Activated CD8-positive, alpha-beta memory T cell treated with anti-CD3 and anti-CD28 coated beads for 48 hours (primary cell): ENCODE results near the gene PRICKLE2.
"Not testable (repeated sequence)": the region's sequence is repeated elsewhere in the genome, so short reads cannot be mapped to it uniquely, and the experiment has no call there.

ENCODE experiments used
- DNase-seq, 3 experiments: peaks; one replicate each; pipeline ENCODE4 v3.0.0-alpha.2; 2020; ENCODE audit warnings: low read depth in 2 of 3, low spot score in 2 of 3

PRICKLE2 gene

DNA sequence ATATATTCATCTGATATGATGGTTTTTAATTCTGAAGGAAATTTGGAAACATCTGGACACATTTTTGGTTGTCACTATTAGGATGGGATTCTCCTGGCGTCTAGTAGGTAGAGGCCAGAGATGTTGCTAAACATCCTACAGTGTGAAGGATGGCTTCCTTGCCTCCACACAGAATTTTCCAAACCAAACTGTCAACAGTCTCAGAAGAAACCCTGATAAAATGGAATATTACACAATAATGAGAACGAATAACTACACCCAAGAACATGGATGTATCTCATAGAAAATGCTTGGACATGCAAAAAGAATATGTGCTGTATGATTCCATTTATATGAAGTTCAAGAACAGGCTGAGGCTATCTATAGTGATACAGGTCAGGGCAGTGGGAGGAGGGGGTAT is 122.1 kb downstream of the PRICKLE2 start:
- no peak for DNase-seq

DNA sequence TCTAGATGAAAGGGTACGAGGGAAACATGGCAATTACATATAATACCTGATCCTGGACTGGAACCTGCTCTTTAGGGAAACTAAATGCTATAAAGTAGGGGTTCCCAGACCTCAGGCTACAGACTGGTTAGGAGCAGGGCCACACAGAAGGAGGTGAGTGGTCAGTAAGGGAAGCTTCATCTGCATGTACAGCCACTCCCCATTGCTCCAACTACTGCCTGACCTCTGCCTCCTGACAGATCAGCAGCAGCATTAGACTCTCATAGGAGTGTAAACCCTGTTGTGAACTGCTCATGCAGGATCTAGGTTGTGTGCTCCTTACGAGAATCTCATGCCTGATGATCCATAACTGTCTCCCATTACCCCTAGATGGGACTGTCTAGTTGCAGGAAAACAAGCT is 123.1 kb downstream of the PRICKLE2 start:
- no peak for DNase-seq

DNA sequence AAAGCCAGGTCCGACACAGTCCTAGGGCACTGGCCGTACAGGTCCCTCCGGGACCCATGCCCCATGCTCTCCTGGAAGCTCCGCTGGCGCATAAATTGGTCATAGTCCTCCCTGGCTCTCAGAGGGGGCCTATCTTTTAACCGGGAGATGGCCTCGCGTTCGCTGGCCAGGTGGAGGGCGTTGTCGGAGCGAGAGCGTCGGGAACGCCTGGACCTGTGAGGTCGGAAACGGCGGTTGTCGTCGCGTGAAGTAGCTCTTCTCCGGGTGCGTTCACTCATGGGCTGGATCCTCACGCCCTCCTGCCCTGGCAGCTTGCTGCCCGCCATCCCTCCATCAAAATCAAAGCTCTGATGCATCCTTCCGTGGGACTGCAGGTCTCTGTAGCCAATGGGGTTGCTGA is 126.0 kb downstream of the PRICKLE2 start:
- DNase-seq: no peak

DNA sequence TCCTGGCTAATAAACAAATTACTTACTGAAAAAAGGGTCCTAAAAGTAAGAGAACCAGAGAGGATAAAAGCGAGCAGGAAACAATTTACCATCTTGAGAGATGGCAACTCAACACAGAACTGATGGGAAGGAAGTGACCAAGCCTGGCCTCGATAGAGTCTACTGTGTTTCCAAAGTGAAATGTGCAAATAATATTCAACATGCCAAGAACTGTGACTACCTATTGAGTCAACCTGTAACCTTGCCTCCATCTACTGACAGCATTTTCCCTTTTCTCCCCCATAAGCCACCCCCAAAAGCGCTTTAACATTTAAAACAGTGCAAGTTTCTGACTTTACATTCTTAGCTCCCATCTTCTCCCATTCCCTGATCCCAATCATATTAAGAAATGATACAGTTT is 126.6 kb downstream of the PRICKLE2 start:
- no peak for DNase-seq

DNA sequence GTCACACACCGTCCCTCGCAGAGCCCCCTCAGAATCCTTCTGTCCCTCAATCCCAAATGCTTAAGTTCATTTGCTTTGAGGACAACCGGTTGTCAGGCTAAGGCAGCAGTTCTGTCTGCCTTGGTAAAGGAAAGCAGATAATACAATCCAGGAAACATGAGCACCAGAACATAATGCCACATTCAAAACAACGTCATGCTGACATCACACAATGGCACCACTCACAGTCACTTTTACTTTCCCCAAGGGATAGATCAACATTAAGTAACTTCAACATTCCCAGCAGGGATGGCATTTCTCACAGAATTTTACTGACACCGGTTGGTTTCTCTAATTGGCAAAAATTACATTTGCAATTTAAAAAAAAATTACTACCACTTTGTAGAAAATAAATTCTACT is 127.3 kb downstream of the PRICKLE2 start:
- no peak for DNase-seq

DNA sequence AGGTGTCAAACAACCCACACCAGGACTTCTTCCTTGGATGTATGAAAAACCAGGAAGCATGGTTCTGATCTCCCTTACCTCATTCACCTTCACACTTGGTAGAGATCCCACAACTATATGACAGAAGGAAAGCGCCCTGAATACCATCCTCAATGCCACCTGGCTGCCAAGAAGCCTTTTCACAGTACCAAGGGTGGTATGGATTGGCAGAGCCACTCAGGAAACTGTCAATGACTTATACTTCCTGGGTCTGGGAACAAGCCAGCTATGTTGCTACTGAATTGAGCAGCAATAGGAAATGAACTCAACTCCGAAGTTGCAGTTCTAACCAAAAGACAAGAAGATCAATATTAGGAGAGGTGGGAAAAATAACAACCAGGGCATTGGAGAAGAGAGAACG is 129.5 kb downstream of the PRICKLE2 start:
- DNase-seq: no peak

DNA sequence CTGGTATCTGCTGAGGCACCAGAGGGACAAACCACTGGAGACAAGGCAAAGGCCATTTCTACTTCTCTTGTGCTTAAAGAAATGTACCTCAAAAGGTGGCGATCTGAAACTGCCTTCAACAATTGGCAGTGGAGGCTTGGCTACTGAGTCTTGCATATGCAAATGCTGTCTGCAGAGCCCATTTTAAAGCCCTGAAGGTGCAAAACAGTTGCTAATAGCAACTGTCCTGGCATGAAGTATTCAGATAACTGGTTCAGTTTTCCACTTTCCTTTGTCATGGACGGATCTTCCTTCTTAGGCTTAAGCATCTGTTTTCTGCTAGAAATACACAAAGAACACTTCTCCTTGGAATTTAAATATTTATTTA is 130.6 kb downstream of the PRICKLE2 start:
- DNase-seq: no peak

DNA sequence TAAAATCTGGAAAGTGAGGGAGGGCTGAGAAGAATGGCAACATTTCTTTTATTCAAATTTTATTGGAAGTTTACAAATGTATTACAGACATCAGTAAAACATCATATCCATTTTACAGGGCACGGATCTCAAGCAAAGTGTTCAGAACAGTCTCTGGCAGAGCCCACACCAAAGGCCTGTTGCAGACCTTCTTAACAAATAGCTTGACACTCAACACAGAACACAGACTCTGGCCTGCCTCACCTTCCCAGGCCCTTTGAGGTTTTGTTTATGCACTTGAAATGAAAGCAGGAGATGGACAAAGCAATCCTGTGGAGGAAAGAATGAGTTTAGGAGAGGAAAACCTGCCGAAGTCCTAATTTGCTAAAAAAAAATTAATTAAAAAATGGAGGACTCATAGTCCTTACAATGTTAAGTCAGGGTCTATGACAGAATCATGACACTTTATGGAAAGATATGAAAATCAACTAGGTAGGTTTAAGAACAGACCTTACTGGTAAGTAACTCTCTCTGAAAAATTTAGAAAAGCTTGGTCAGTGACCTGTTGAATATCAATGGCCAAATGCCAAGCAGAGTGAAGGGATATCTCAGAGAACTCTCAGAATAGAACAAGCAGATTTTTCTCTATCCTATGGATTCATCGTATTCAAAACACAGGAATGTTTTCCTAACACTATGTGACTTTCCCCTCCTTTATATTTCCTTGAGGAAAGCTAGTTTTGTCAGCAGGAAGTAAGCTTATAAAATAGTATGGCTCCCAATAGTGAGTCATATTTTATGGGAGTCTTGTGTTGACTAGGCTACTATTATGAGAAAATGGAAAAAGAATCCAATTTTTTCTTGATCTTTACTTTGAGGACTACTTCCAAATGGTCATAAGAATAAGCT is 131.2 kb downstream of the PRICKLE2 start:
- DNase-seq: no peak

DNA sequence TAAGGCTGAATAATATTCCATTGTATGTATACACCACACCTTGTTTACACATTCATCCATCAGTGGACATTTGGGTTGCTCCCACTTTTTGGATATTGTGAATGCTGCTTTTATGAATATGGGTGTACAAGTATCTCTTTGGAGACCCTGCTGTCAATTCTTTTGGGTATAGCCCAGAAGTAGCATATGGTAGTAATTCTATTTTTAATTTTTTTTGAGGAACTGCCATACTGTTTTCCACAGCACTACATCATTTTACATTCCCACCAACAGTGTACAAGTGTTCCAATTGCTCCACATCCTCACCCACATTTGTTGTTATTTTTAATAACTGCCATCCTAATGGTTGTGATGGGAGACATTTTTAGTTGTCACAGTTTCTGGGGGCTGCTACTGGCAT is 132.1 kb downstream of the PRICKLE2 start:
- DNase-seq: no peak

DNA sequence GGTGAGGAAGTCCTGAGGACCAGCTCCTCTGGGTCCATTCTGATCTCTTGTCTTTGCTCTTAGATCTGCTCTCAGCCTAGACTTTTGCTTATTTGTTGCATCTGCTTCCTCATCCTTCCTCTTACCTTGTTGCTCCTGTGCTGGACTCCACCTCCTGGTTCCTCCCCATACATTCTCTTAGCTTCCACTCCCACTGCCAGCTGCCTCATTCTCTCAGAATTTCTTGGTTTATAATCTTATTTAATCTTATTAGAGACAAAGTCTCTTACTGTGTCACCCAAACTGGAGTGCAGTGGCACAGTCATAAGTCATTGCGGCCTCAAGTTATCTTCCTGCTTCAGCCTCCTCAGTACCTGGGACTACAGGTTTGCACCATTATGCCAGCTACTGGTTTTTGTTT is 133.8 kb downstream of the PRICKLE2 start:
- no peak for DNase-seq

DNA sequence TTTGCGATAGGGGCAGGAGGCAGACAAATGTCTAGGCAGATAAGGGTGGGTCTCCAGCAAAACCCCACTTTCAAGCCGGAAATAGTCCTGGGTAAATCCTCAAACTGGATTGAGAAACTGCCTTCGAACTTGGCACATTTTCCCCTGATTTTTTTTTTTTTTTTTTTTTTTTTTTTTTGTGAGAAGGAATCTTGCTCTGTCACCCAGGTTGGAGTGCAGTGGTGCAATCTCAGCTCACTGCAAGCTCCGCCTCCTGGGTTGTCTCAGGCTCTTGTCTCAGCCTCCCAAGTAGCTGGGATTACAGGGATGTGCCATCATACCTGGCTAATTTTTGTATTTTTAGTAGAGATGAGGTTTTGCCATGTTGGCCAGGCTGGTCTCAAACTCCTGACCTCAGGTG is 135.9 kb downstream of the PRICKLE2 start:
- DNase-seq: not testable (repeated sequence)

DNA sequence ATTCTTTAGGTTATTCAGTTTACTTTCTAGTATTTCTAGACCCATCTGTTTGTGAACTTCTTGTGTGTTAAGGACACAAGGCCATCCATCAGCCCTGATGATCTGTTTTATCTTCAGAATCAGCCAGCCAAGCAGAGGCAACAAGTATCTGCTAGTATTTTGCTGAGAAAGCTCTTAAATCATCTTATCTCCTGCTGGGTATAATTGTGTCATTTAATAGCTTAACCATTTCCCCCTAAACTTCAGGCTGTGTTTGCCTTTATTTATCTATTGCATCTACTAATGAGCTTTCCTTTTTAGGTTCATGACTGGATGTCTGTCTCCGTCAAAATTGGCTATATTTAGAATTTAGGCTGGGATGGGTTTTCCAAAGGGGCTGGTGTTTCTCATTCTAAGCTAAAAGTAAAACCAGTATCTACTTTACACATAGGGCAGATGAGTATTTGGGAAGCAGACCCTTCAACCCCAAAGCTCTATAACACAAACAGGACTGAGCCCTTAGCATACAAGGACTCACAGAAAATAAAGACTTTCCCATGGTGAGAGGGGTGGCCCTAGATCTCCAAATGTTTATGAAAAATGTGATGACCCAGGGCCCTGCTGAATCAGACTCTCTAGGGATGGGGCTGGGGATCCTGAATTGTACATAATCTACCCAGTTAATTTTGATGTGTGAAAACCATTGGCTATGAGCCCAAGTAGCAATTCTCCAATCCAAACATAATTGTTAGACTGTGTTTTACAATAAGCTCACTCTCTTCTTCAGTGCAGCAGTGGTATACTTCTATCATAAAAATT is 136.7 kb downstream of the PRICKLE2 start:
- DNase-seq: no peak

DNA sequence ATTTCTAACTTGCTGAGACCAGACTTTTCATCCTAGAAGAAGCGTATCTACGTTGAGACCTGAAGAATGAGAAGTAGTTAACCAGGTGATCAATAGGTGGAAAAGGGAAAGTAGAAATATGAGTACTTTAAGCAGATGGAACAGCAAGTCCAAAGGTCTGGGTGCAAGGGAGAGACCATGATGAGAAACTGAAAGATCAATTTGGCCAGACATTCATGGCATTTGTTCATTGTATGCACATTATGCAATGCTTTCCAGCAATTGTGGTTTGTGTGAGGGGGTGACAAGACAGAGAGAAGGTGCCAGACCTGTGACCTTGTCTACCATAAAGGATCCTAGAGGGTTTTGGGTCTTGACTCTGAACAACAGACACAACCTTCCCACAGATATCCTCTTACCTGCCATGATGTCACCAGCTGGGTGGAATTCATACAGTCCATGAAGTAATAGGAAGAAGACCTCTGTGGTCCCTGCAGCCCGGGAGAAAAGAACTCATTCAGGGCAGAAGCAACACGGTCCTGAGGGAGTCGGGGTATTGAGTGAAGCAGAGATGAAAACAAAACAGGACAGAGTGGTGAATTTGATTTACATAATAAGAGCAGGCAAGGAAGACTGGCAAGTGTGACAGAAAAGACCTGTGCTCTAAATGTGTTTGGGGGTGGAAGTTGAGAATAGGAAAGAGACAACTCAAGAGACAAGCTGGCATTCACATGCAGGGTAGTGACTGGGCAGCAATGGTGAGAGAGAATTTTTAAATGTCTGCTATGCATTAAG is 138.6 kb downstream of the PRICKLE2 start:
- no peak for DNase-seq

DNA sequence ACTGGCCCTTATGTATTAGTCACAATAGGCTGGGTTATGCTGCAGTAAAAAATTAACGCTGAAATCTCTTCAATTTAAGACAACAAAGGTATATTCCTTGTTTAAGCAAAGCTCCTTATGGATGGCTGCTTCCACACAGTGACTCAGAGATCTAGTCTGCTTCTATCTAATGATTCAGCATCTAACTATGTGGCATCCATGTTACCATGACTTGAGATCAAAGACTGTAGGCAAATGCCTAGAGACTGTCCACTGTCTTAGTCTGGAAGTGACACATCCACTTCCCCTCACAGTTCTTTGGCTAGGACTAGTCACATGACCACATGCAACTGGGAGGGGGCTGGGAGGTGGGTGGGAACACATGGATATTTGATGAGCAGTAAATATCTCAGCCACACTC is 140.6 kb downstream of the PRICKLE2 start:
- no peak for DNase-seq

DNA sequence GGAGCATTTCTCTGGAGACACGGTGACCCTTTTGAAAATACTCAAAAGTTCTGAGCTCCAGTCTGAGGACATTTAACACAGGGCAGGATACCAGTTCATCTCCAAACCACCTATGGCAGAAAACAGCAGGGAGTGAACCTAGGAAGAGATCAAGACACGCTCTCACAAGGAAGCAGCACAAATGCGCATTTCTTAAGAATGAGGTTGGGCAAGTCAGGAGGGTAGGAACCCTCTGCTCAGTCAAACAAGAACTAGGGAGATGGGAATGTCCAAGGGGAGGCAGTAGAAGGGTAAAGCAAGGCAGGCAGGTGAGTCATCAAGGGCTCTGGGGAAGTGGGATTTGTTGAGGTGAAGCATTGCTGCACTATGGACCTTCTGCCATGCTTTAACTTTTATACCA is 141.7 kb downstream of the PRICKLE2 start:
- no peak for DNase-seq

DNA sequence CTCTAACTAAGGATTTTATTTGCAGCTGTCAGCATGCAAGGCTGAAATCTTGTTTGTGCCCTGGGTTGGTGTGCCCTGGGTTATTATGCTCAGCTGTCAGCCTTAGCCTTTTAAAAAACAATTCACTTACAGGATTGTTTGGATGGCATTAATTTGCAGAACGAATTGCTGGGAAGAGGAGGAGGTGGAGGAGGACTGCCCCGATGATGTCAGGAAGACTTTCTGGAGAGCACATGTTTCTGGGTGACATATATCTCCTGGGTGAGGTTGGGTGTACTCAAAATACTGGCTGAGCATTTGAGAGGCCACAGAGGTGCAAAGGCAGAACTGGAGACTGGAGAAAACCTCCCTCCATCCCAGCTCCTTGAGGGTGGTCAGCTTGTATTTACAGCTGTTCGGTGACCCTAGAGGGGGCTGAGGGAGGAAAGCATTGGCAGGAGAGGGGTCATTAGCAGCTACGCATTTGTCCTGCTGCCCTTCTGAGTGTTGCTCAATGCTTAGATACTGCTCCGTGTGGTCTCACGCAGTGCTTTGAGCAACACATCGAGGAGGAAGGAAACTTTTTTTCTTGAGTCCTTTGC is 142.2 kb downstream of the PRICKLE2 start:
- no peak for DNase-seq

DNA sequence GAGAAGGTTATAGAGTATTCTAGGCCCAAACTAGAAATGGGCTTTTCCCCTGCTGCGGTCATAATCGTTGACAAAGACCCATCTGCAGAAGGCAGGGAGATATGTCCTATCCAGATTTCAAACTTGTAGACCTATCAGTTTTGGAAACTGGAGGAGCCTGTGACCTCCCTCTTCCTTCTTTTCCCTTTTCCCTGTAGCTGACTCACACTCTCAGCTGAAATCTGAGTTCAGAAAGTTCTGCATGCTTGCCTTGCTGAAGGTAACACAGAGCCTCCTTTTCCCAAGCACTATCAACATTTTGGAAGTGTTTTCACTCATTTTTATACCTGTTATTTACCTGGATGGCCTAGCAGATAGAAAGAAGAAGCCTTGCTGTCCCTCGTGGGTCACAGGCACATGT is 142.9 kb downstream of the PRICKLE2 start:
- no peak for DNase-seq

DNA sequence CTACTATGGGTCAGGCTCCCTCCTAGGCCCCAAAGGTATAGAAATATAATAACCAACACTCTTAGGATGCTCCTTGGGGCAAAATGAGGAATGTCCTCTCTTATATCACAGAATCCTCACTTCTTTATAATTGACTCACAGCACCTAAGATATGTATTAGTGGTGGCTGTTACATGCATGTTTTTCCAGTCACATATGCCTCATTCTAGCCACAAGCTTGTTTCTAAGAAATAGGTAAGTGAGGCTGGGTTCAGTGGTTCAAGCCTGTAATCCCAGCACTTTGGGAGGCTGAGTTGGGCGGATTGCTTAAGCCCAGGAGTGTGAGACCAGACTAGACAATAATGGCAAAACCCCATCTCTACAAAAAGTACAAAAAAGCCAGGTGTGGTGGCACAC is 144.0 kb downstream of the PRICKLE2 start:
- no peak for DNase-seq

DNA sequence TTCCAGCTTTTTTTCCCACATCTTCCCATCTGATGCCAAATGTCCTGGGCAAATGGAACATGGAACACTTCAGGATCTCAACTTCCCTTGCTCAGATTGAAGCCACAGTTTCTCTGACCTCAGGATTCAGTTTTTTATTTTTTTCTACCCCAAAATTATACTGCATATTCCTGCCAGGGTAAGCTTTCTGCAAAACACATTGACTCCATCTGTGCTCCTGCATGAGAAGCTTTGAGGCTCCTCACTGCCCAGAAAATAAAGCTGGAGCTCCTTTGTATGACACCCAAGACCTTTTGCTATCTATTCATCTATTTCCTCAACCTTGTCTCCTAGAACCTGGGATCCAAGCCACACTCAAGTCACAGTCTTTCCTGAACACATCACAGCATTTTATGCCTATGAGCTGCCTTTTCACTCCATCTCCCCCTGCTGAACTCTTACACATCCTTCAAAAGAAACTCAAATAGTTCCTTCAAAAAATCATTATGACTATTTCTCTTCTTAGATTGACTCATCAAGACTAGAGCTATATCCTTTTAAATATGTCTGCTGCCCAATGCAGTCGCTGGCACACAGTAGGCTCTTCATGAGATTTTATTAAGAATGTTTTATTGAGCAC is 144.5 kb downstream of the PRICKLE2 start:
- no peak for DNase-seq

DNA sequence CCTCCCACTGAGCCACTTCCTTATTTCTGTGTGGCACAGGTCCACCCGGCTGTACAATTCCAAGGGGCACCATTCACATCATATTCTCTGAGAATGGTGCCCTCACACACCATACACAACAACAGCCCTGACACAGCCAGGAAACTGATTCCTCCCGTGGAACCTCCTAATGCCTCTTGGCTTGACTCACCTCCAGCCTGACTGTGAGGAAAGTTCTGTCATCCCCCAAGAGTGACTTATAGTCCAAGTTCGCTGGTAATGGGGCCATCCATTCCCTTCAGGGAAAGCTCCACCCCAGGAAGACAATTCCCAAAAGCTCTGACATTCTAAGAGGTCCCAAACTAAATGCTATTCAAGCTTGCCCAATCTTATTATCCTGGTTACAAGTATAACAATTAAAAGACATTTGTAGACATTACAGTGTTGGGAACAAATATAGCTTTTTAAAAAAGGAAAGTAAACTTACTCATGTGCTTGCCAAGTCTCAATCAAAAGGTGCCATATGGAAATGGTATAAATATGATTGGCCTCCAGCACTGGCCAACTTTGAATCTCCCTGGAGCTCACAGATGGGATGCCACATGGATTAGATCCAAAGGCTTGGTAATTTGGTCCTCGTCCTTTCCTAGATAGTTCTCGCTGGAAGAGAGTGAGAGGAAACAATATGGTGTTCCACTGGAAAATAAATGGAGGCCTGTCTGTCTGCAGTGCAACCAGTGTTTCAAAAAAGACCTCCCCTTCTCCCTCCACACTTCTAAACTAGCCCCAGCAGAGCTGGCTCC is 145.7 kb downstream of the PRICKLE2 start:
- DNase-seq: no peak
